Caco-2 (cell line): Measurements from ENCODE around the gene MARCHF9. TPM values are rescaled to one million over a fixed set of nuclear protein-coding genes. Genes with fewer than 3 reads are reported as not detected.
A peak's percentile ranks its signal among the peaks of the same experiment; 100 is the strongest.

Experiments
- BruUV-seq: library from RNA; stranded (reverse); fragments of 400-500 nt; replicated peaks from 2 replicates; lab custom pipeline; 2021; lab: Mats Ljungman, UMichigan
- CTCF ChIA-PET: fragments of 300-600 bp; sonication (Branson Sonifier 250); formaldehyde crosslinking; loops from one replicate; lab custom pipeline; 2022; ENCODE audit warnings: antibody characterized with exemption; lab: Charles Lee
- POLR2A ChIA-PET: fragments of 300-600 bp; sonication (Branson Sonifier 250); formaldehyde crosslinking; loops from one replicate; lab custom pipeline; 2022; ENCODE audit warnings: antibody characterized with exemption; lab: Charles Lee
- DNase-seq, 2 experiments: peaks; one replicate each; pipeline versions ENCODE4 v3.0.0 to v3.0.0-alpha.2; 2020 to 2022
- H3K27me3 ChIP-seq: replicated peaks from 2 replicates; pipeline ENCODE4 v1.6.0; 2011; ENCODE audit warnings: low read length; ENCODE audit not compliant: control insufficient read depth, insufficient read depth
- H3K36me3 ChIP-seq: 2 replicates; pipeline ENCODE4 v1.5.1; 2011; ENCODE audit warnings: low read length; ENCODE audit not compliant: control insufficient read depth, insufficient read depth
- H3K4me1 ChIP-seq: fragments of 250-450 bp; sonication (Bioruptor Pico); 2 replicates; pipeline ENCODE4 v1.5.1; 2020; ENCODE audit warnings: mild to moderate bottlenecking
- H3K4me3 ChIP-seq: 2 replicates; pipeline ENCODE4 v1.5.1; 2011; ENCODE audit warnings: low read depth, mild to moderate bottlenecking, control low read depth, low read length
- H3K9me3 ChIP-seq: fragments of 250-450 bp; sonication (Bioruptor Pico); 2 replicates; pipeline ENCODE4 v1.5.1; 2020; ENCODE audit warnings: mild to moderate bottlenecking, moderate library complexity
- H3K27ac Mint-ChIP-seq: one replicate; pipeline ENCODE4 v1.8.0; 2022; ENCODE audit warnings: mixed read lengths; ENCODE audit not compliant: unreplicated experiment
- H3K27me3 Mint-ChIP-seq: one replicate; pipeline ENCODE4 v1.8.0; 2022; ENCODE audit warnings: mixed read lengths; ENCODE audit not compliant: insufficient read depth, unreplicated experiment
- H3K36me3 Mint-ChIP-seq: one replicate; pipeline ENCODE4 v1.8.0; 2022; ENCODE audit warnings: mild to moderate bottlenecking, mixed read lengths; ENCODE audit not compliant: insufficient read depth, unreplicated experiment
- H3K4me1 Mint-ChIP-seq: one replicate; pipeline ENCODE4 v1.8.0; 2022; ENCODE audit warnings: low read depth, mixed read lengths; ENCODE audit not compliant: unreplicated experiment
- H3K4me3 Mint-ChIP-seq: one replicate; pipeline ENCODE4 v1.8.0; 2022; ENCODE audit warnings: mild to moderate bottlenecking, moderate library complexity, mixed read lengths; ENCODE audit not compliant: unreplicated experiment
- H3K9me3 Mint-ChIP-seq: one replicate; pipeline ENCODE4 v1.8.0; 2022; ENCODE audit warnings: mixed read lengths; ENCODE audit not compliant: unreplicated experiment
- CTCF ChIP-seq, 2 experiments: fragments of 200-600 bp in 1 of 2; IDR thresholded peaks; 1 replicate in 1 of 2; 2 replicates in 1 of 2; pipeline versions ENCODE4 v1.5.1 to v1.8.0; 2011 to 2022; ENCODE audit warnings: antibody characterized with exemption in 1 of 2, control low read depth in 1 of 2, inconsistent platforms in 1 of 2, low read depth in 1 of 2, low read length in 1 of 2, mild to moderate bottlenecking in 1 of 2, moderate library complexity in 1 of 2; ENCODE audit not compliant: insufficient read depth in 1 of 2, severe bottlenecking in 1 of 2, unreplicated experiment in 1 of 2
- intact Hi-C: fragments of 100-400 bp; cut with micrococcal nuclease; formaldehyde crosslinking; loops from one replicate; pipeline ENCODE4 v1.10.0; 2022; ENCODE audit not compliant: unreplicated experiment
- total RNA-seq: library from RNA; stranded (reverse); gene quantifications from 2 replicates; pipeline ENCODE4 v1.2.3, GENCODE V29; 2022

Gene MARCHF9
- total RNA-seq, 1 experiment from 2014 or later, result 11.0 TPM

GRCh38 chr12:57762463-57762862 is 7.6 kb downstream of the MARCHF9 start:
- Histone ChIP-seq H3K36me3 (no peaks in the 10 kb centered on the region), H3K4me1 (0 out of 2 replicates have a peak, but pooled peaks cover 9% of the 10 kb centered on the region), H3K27me3 (no peaks in the 10 kb centered on the region), H3K4me3 (no peak overlapping the region), H3K9me3 (no peaks in the 10 kb centered on the region)
- POLR2A ChIA-PET, result no interaction called here
- H3K4me1 Mint-ChIP-seq, result peaks cover 7% of the 10 kb centered on the region
- BruUV-seq, result no TSS peak
- peaks cover 9% of the 10 kb centered on the region for H3K36me3 Mint-ChIP-seq
- no peak overlapping the region for H3K4me3 Mint-ChIP-seq
- no peaks in the 10 kb centered on the region for H3K27me3 Mint-ChIP-seq
- H3K27ac Mint-ChIP-seq, result no peak overlapping the region
- CTCF ChIA-PET, result interaction anchor here (0.6 kb wide), 1 partner anchor 64 kb away, joined by 3 read pairs; no protein-coding TSS in a partner anchor
- TF ChIP-seq CTCF (IDR thresholded peaks at IDR 0.05; ENCODE audit: insufficient read depth in 1 of 2, low read depth in 1 of 2, low read length in 1 of 2, severe bottlenecking in 1 of 2, unreplicated experiment in 1 of 2), result no peak
- DNase-seq, result no peak
- intact Hi-C loops, result no loop called here
- H3K9me3 Mint-ChIP-seq, result no peaks in the 10 kb centered on the region

GRCh38 chr12:57763881-57764661 is 9.2 kb downstream of the MARCHF9 start:
- H3K4me3 ChIP-seq, result peak overlapping the region; percentile 57
- H3K9me3 Mint-ChIP-seq, result no peaks in the 10 kb centered on the region
- H3K27me3 ChIP-seq, result no peaks in the 10 kb centered on the region
- H3K36me3 Mint-ChIP-seq, result peaks cover 9% of the 10 kb centered on the region
- DNase-seq, result no peak
- BruUV-seq, result TSS peak; percentile 5
- no peaks in the 10 kb centered on the region for H3K27me3 Mint-ChIP-seq
- TF ChIP-seq CTCF (IDR thresholded peaks at IDR 0.05; ENCODE audit: insufficient read depth in 1 of 2, low read depth in 1 of 2, low read length in 1 of 2, severe bottlenecking in 1 of 2, unreplicated experiment in 1 of 2), result no peak
- H3K36me3 ChIP-seq, result no peaks in the 10 kb centered on the region
- H3K9me3 ChIP-seq, result no peaks in the 10 kb centered on the region
- ChIA-PET CTCF (interaction anchor here (0.5 to 1.1 kb wide), 2 partner anchors 8 to 181 kb away, joined by 3 read pairs; no protein-coding TSS in a partner anchor), POLR2A (no interaction called here)
- H3K4me3 Mint-ChIP-seq, result peak overlapping the region; percentile 90
- H3K4me1 ChIP-seq, result 0 out of 2 replicates have a peak, but pooled peaks cover 9% of the 10 kb centered on the region
- peaks cover 7% of the 10 kb centered on the region for H3K4me1 Mint-ChIP-seq
- peak overlapping the region; percentile 20 for H3K27ac Mint-ChIP-seq
- intact Hi-C loops, result no loop called here

GRCh38 chr12:57764662-57765002 is 9.7 kb downstream of the MARCHF9 start:
- Mint-ChIP-seq H3K9me3 (no peaks in the 10 kb centered on the region), H3K27me3 (no peaks in the 10 kb centered on the region), H3K36me3 (peaks cover 9% of the 10 kb centered on the region), H3K4me3 (peak overlapping the region; percentile 90), H3K27ac (peak overlapping the region; percentile 20), H3K4me1 (peaks cover 7% of the 10 kb centered on the region)
- no peaks in the 10 kb centered on the region for H3K9me3 ChIP-seq
- BruUV-seq, result no TSS peak
- TF ChIP-seq CTCF (IDR thresholded peaks at IDR 0.05; ENCODE audit: insufficient read depth in 1 of 2, low read depth in 1 of 2, low read length in 1 of 2, severe bottlenecking in 1 of 2, unreplicated experiment in 1 of 2), result no peak
- H3K27me3 ChIP-seq, result no peaks in the 10 kb centered on the region
- H3K36me3 ChIP-seq, result no peaks in the 10 kb centered on the region
- H3K4me1 ChIP-seq, result 0 out of 2 replicates have a peak, but pooled peaks cover 9% of the 10 kb centered on the region
- ChIA-PET CTCF (interaction anchor here (0.5 to 1.1 kb wide), 3 partner anchors 8 to 181 kb away, joined by 3 to 8 read pairs (median 3); no protein-coding TSS in a partner anchor), POLR2A (interaction anchor here (1.0 kb wide), 1 partner anchor 8 kb away, joined by 3 read pairs; no protein-coding TSS in a partner anchor)
- peak; percentile 58 to 68 for DNase-seq
- intact Hi-C loops, result no loop called here
- peak overlapping the region; percentile 57 for H3K4me3 ChIP-seq
